HG02798 (cell line): ENCODE data around the gene MOCOS.

Experiments
- ATAC-seq: cut with Tn5 transposase; IDR thresholded peaks from one replicate; pipeline ENCODE4 v1.9.1; 2021; ENCODE audit warnings: mild to moderate bottlenecking; ENCODE audit not compliant: unreplicated experiment, poor library complexity

MOCOS gene

GRCh38 chr18:36177913-36178312, 9.4 kb upstream of the MOCOS start:
- no peak for ATAC-seq

- ATAC-seq: no peak
Observed at GRCh38 chr18:36179562-36180355, 7.5 kb upstream of the MOCOS start.

- no peak for ATAC-seq
Observed at GRCh38 chr18:36181441-36181840, 5.9 kb upstream of the MOCOS start.

- no peak for ATAC-seq
Observed at GRCh38 chr18:36181898-36182506, 5.3 kb upstream of the MOCOS start.

GRCh38 chr18:36183033-36183432, 4.3 kb upstream of the MOCOS start:
- no peak for ATAC-seq

GRCh38 chr18:36183987-36184386, 3.3 kb upstream of the MOCOS start:
- no peak for ATAC-seq

- ATAC-seq: no peak
Observed at GRCh38 chr18:36185157-36185556, 2.1 kb upstream of the MOCOS start.

- ATAC-seq: no peak
Observed at GRCh38 chr18:36185901-36186460, 1.3 kb upstream of the MOCOS start.

GRCh38 chr18:36186461-36187192, 670 bp upstream of the MOCOS start:
- no peak for ATAC-seq

- ATAC-seq: no peak
Observed at GRCh38 chr18:36187826-36188721, 777 bp downstream of the MOCOS start.

GRCh38 chr18:36188916-36189315, 1.6 kb downstream of the MOCOS start:
- no peak for ATAC-seq

GRCh38 chr18:36189486-36189885, 2.2 kb downstream of the MOCOS start:
- ATAC-seq: no peak

GRCh38 chr18:36191286-36191685, 4.0 kb downstream of the MOCOS start:
- ATAC-seq: no peak

- no peak for ATAC-seq
Observed at GRCh38 chr18:36191711-36192110, 4.4 kb downstream of the MOCOS start.

- no peak for ATAC-seq
Observed at GRCh38 chr18:36194600-36195315, 7.5 kb downstream of the MOCOS start.

- no peak for ATAC-seq
Observed at GRCh38 chr18:36195427-36196122, 8.3 kb downstream of the MOCOS start.

GRCh38 chr18:36196238-36196995, 9.1 kb downstream of the MOCOS start:
- ATAC-seq: no peak

- no peak for ATAC-seq
Observed at GRCh38 chr18:36197511-36198166, 10.3 kb downstream of the MOCOS start.
